Lower leg skin (tissue), 4 donors: Measurements from ENCODE around the gene TSPO. TPM values are rescaled to one million over a fixed set of nuclear protein-coding genes. Genes with fewer than 3 reads are reported as not detected.

ENCODE experiments used
- DNase-seq, 2 donors: peaks; one replicate each; pipeline ENCODE4 v3.0.0-alpha.2; 2019; ENCODE audit warnings: low spot score in 2 of 2
- H3K4me3 ChIP-seq: fragments of 200-600 bp; sonication (generic); 2 replicates; pipeline ENCODE4 v1.5.1; 2017; ENCODE audit warnings: mild to moderate bottlenecking, low read depth; ENCODE audit not compliant: poor library complexity, severe bottlenecking
- POLR2A ChIP-seq, 2 donors: fragments of 450-650 bp; IDR thresholded peaks; one replicate each; pipeline ENCODE4 v1.6.1; 2016 to 2017; ENCODE audit warnings: antibody characterized with exemption in 2 of 2, mild to moderate bottlenecking in 1 of 2, moderate library complexity in 1 of 2
- WGBS, 2 donors: methylation state at CpG; one replicate each; pipeline ENCODE4 v1.1.5; 2018; 5-methylcytosine and 5-hydroxymethylcytosine counted together
- intact Hi-C: fragments of 100-400 bp; cut with DNase I; formaldehyde crosslinking; loops from one replicate; pipeline ENCODE4 v1.15.0; 2023; ENCODE audit warnings: low total_unique reads
- total RNA-seq, 4 donors: library from RNA; depleted of rRNA; stranded (reverse); fragments of >200 nt; gene quantifications; one replicate each; pipeline ENCODE4 v1.1.0, GENCODE V29; 2016
- TF ChIP-seq, protein P1 (sequence below), 3 donors: fragments of 450-650 bp; IDR thresholded peaks; one replicate each; pipeline ENCODE4 v1.5.1; 2016; ENCODE audit warnings: antibody characterized with exemption in 3 of 3, mild to moderate bottlenecking in 3 of 3, moderate library complexity in 2 of 3

Gene TSPO
- total RNA-seq, 4 donors from 2014 or later, result 695 to 923 (median 775) TPM

- TF ChIP-seq, protein P1, sequence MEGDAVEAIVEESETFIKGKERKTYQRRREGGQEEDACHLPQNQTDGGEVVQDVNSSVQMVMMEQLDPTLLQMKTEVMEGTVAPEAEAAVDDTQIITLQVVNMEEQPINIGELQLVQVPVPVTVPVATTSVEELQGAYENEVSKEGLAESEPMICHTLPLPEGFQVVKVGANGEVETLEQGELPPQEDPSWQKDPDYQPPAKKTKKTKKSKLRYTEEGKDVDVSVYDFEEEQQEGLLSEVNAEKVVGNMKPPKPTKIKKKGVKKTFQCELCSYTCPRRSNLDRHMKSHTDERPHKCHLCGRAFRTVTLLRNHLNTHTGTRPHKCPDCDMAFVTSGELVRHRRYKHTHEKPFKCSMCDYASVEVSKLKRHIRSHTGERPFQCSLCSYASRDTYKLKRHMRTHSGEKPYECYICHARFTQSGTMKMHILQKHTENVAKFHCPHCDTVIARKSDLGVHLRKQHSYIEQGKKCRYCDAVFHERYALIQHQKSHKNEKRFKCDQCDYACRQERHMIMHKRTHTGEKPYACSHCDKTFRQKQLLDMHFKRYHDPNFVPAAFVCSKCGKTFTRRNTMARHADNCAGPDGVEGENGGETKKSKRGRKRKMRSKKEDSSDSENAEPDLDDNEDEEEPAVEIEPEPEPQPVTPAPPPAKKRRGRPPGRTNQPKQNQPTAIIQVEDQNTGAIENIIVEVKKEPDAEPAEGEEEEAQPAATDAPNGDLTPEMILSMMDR (IDR thresholded peaks at IDR 0.05), result no peak
- no peak for TF ChIP-seq POLR2A (IDR thresholded peaks at IDR 0.05)
- no peak overlapping the region for H3K4me3 ChIP-seq
- no peak for DNase-seq
- intact Hi-C loops, result no loop called here
- 86 to 92% methylated on average over 9 of the region's 9 CpGs for WGBS, 2 donors
These were observed 18.7 kb downstream of the TSPO start for GRCh38 chr22:43170131-43170480.

GRCh38 chr22:43171019-43171491 lies 19.7 kb downstream of the TSPO start:
- DNase-seq, result no peak
- TF ChIP-seq, protein P1 (IDR thresholded peaks at IDR 0.05), result no peak
- TF ChIP-seq POLR2A (IDR thresholded peaks at IDR 0.05), result no peak
- intact Hi-C loops, result no loop called here
- 83 to 86% methylated on average over 7 to 14 of the region's 14 CpGs for WGBS, 2 donors
- H3K4me3 ChIP-seq, result no peak overlapping the region

DNA sequence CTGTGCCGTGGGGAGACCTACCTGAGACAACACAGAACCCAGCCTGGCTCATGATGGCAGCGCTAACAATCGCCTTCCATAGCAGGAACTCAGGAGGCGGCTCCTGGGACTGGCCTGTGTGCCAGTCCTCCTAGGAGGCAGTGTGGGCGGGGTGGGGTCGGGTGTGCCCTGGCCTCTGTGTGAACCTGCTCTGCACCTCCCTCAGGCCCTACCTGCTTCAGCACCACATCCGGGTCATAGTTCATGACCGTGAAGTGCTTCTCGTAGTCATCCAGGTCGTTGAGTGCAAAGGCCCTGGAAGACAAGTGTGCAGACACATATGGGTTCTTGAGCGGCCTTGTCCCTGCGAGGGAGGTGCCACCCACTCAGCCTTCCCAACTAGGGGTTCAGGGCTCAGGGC lies 20.2 kb downstream of the TSPO start:
- intact Hi-C loops, result no loop called here
- no peak overlapping the region for H3K4me3 ChIP-seq
- TF ChIP-seq POLR2A (IDR thresholded peaks at IDR 0.05), result no peak
- 68 to 81% methylated on average over 8 to 9 of the region's 12 CpGs for WGBS, 2 donors
- DNase-seq, result no peak

- no peak for DNase-seq
- intact Hi-C loops, result no loop called here
- 94% methylated on average over 19 of the region's 19 CpGs for WGBS, 2 donors
- TF ChIP-seq, protein P1 (IDR thresholded peaks at IDR 0.05), result no peak
- TF ChIP-seq POLR2A (IDR thresholded peaks at IDR 0.05), result no peak
- H3K4me3 ChIP-seq, result no peak overlapping the region
These were observed 20.8 kb downstream of the TSPO start for GRCh38 chr22:43172191-43172590.

DNA sequence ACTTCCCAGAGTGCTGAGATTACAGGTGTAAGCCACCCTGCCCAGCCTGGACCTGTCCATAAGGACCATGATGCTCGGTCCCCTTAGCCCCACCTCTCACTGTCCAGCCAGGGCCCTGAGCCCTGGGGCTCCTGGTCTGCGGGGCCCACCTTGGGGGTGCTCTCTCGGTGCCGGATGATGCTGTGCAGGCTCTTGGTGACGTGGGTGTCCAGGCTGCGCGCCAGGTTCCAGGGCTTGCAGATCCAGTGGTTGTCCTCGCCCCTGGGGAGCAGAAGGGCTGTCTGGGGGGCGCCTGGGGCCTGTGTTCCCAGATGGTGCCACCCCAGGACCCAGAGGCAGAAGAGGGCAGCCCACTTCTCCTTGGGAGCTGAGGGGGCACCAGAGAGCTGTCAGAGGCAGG lies 22.2 kb downstream of the TSPO start:
- DNase-seq, result no peak
- 93 to 96% methylated on average over 6 to 9 of the region's 9 CpGs for WGBS, 2 donors
- H3K4me3 ChIP-seq, result no peak overlapping the region
- intact Hi-C loops, result no loop called here
- TF ChIP-seq POLR2A (IDR thresholded peaks at IDR 0.05), result no peak

GRCh38 chr22:43173976-43174720 lies 22.8 kb downstream of the TSPO start:
- 82 to 87% methylated on average over 36 to 39 of the region's 39 CpGs for WGBS, 2 donors
- no peak overlapping the region for H3K4me3 ChIP-seq
- intact Hi-C loops, result no loop called here
- DNase-seq, result no peak
- TF ChIP-seq POLR2A (IDR thresholded peaks at IDR 0.05), result no peak
- TF ChIP-seq, protein P1 (IDR thresholded peaks at IDR 0.05), result no peak
